ENCODE data around the gene GABRP.
"Not testable (repeated sequence)": the region's sequence is repeated elsewhere in the genome, so short reads cannot be mapped to it uniquely, and the experiment has no call there.

Gene GABRP

DNA sequence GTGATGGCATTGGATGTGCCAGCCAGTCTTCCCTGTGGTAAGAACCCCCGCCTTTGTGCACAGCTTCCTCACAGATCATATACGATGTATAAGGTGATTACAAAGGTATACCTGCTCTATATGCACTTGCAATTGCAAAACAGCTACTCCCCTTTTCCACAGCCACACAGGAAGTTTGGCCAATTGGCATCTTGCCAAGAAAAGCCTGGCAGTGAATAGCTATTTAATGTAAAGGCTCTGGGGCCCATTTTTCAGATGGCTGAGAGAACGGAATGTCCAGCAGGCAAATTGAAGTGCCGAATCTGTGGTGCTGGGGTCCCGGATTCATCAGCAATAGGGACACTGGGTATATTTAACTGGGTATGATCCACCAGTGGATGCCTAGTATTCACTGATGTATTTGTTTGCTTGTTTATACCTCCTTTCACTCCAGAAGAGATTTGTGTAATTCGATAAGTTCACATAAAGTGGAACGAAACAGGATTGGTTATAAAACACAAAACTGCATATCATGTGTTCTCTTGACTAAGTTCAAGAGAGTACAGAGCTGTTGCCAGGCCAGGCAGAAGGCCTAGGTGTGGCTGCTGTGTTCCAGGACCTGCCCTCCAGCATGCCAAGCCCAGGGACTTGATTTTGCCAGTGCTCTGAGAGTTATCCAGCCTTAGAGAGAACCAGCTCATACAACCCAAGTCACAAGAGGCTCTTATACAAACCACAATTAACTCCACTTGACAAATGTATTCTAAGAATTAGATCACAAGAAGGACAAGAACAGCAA lies 27.7 kb upstream of the GABRP start:
- DNase-seq = no peak

DNA sequence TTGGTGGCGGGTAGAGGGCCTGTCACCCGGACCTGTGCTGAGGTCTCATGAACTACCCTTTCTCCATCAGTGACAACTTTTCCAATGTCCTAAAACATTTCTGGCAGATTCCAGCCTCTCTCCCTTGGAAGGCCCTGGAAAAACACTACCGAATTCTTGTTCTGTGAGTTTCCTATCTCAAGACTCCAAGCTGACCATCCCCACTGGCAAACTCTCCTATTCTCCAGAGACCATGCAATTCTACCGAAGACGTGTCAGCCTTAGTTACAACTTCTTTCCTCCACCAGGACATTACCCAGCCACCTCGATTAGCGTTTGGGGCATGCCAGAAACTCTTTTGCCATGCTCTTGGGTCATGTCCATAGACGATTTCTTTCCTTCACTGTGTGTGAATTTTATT lies 26.8 kb upstream of the GABRP start:
- no peak for DNase-seq

DNA sequence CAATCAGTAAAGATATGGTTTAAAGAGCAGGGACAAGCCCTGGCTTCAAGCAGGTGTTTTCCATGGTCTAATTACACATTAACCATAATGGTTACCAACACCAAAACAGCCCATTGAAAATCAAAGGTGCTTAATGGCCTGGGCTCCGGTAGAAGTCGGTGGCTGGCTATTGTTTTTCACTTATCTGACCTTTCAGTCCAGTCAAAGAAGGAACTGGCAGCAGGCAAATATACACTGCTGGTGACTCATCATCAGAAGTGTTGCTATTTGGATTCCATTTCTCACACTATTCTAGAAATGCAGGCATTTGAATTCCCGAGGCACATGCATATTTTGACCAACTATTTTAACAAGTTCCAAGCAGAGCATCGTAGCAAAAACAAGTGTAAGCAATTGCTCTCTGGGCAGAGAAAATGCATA lies 26.3 kb upstream of the GABRP start:
- DNase-seq = no peak

DNA sequence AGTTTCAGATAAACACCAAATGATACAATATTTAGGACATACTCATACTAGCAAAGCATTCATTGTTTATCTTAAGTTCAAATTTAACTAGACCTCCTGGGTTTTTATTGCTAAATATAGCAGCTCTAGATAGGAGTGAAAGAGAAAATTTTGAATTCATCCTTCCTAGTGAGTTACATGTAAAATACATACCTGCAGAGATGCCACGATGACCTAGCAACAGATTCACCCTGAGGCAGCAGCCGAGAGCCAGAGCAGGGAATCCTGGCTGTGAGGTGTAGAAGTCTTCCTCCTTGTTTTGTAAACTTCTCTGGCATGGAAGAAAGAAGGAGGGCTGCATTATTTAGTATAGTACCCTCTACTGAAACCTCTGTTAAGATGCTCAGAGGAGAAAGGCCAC lies 25.9 kb upstream of the GABRP start:
- DNase-seq = no peak

DNA sequence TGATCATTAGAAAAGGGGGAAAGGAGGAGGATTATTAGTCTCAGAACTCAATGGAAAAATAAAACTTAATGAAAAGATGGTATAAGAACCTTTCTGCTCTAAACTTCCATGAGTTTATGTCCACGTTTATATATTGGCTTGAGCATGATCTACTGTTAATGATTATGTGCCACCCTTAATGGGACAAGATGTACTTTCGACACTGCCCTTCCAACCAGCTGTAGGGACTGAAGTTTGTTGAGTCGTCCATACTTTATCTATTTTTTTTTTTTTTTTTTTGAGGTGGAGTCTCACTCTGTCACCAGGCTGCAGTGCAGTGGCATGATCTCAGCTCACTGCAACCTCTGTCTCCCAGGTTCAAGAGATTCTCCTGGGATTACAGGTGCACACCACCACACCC lies 25.0 kb upstream of the GABRP start:
- no peak for DNase-seq

DNA sequence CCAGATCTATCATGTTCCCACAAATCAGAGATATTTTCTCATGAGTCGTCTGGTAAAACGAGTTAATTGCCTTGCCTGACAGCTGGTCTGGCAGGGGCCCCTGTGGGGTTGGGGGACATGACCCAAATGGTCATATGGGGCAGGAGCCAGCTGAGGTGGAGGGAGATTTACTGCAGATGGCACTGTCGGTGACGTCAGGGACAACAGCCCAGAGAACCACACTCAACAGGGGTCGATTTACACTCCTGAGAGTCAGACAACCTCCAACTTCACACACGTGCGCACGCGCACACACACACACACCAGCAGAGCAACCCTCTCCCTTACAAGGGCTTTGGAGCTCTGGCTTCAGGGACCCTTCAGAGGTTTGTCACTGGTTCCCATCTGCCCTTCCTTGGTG lies 23.4 kb upstream of the GABRP start:
- DNase-seq = no peak

DNA sequence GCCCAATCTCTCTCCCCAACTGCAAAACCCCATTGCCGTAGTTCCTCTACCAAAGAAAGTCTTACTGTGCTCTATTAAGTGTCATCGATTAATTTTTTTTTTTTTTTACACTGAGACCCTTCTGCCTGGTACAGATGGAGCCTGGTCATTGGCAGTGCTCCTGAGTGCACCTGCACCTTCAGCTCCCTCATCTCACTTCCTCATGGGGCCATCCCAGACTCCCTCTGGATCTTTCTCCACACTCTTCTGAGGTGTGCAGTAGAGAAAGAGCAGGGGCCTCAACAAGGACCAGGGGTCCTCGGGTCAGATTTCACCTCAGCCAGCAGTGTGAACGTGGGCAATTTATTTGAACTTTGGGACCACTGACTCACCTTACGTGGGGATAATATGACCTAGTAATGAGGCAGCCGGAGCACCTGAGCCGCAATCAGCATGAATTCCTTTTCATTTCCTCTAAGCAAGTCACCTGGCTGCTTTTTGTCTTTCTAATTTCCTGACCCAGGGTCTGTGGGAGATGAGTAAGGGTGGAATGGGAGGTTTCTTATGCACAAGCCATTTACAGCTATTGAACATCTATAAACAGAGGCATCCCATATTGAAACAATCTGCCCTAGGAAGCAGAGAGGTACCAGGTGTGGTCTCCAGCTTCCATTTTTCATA lies 22.3 kb upstream of the GABRP start:
- DNase-seq = no peak

DNA sequence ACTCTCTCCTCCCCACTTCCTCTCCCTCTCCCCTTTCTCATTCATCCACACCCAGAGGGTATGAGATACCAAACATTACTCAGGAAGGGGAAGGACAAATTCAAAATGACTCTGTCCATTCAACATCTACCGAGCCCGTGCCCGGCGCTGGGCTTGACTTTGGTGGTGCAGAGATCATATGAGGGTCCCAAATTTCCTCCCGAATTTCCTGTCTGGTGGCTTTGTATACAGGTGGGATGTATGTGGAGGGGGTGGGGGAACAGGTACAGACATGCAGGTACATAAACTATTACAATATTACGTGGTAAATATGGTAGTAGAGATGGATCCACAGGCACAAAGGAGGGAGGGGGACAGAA lies 21.8 kb upstream of the GABRP start:
- no peak for DNase-seq

DNA sequence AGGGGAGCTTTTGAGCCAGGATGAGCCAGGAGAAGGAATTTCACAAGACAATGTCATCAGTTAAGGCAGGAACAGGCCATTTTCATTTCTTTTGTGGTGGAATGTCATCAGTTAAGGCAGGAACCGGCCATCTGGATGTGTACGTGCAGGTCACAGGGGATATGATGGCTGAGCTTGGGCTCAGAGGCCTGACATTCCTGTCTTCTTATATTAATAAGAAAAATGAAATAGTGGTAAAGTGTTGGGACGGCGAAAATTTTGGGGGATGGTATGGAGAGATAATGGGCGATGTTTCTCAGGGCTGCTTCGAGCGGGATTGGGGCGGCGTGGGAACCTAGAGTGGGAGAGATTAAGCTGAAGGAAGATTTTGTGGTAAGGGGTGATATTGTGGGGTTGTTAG lies 21.2 kb upstream of the GABRP start:
- not testable (repeated sequence) for DNase-seq

DNA sequence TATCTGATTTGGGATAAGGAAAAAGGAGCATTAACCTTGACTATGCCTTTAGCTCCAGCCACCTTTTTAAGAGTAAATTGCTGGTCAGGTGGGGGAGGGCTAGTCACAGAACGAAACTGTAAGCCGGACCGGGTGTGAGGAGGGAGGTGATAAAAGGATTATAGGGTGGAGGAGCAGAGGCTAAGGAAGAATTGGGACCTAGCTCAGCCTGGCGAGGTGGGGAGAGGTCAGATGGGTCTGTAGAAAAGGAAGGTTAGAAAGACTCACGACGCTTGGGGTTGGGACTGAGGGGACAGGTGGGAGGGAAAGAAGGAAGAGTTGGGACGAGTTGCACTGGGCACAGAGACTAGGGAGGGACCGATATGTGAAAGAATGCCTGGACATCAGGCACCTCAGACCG lies 17.7 kb upstream of the GABRP start:
- not testable (repeated sequence) for DNase-seq

DNA sequence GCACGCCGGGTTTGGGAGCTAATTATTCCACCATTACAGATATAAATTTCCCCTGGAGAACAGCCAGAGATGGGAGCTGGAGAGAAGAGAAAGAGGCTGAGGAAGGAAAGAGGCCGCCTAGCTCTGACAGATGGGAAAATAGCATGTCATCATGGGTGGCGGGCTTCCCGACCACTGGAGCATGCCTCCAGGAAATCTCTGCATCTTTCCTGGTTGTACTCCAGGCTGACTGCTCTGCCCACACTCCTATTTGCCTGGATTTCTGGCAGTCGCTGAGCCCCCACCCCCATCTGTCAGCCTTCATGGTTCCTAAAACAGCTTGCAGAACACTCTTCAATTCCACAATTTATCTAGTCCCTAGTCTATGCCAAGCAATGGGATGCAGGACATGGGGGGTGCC lies 14.3 kb upstream of the GABRP start:
- no peak for DNase-seq

DNA sequence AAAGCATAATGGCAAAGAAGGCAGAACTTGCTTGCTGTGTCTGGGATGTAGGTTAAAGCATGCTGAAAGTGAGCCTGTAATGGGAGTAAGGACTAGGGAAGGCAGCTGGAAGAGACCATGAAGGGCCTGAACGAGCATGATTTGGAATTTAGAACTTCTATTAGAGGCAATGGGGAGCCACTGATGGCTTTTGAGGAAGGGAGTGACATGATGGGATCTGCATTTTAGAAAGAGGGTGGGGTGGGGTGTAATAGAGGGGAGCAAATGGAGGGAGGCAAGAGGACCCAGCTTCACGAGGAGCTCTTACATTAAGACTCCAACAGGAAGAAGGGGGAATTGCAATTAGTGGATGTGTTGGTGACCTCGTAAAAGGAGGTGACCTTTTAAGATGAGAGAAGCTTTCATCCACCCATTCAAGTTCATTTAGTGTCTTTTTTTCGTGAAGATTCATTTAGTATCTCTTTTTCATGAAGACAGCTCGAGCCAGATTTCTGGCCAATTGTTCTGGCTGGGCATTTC lies 13.6 kb upstream of the GABRP start:
- no peak for DNase-seq

DNA sequence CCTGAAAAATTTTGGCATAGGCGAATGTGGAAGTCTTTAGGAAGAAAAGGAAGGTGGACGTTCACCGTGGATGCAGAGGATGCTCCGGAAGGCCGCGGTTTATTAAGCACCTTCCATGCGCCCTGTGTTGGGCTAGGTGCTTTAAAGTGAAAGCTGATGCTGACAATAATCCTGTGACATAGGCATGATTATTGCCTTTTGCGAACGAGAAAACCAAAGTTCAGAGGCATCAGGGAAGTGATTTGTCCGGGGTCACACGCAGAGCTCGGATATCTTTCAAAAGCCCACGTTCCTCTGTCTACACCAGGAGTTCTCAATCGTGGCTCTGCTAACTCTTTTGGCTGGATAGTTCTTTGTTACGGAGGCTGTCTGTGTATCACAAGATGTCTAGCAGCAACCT lies 12.0 kb upstream of the GABRP start:
- no peak for DNase-seq

DNA sequence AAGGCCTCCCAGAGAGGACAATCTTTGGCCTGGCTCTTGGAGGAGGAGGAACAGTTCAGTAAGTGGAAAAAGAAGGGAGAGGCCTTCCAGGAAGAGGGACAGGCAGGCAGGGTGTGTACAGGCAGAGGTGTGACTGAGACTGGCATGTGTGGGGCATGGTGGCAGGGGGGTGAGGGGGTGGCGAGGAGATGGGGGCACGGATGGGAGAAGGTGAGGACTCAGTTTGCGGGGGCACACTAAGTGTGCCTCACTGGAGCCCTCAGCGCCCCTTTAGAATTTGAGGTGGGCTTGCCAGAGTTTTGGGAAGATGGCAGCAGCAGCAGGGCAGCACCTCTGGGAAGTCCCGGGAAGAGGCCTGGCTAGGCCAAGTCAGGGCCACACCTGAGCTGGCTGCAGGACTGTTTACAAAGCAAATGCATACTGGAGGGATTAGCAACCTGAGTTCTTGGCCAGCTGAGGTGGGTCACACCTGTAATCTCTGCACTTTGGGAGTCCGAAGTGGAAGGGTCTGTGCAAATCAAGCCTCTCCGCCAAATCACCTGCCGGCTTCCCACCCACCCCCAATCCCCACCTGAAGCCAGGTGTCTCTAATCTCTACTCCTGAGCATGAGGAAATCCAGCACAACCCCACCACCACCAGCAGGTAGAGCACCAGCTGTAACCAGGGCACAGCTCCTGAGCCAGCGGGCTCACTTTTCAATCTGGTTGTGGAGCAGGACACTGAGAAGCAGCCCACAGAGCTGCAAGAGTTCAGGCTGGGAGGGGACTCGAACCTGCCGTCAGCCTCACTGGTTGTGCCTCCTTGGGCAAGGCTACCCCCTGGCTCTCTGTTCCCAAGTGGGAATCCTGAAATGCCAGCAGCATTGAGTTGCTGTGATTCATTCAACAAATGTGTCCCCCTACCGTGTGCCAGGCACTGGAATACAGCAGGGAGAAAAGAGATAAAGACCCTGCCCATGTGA lies 10.2 kb upstream of the GABRP start:
- no peak for DNase-seq

DNA sequence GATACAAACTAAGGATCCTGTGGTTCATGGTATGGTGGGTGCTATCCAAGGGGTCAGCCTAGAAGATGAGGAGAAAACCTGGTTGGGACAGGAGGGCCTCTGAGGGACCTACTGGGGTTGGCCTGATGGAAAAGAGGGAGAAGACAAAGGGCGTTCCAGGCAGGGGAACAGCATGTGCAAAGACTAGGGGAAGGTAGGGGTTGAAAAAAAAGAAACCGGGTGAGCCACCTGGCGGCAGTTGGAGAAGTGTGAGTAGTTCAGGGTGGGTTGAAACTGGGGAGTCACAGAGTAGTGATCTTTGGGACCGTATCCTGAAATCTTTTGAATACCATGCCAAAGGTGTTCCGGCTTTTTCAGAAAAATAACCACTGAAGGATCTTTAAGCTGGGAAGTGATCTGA lies 8.7 kb upstream of the GABRP start:
- DNase-seq = no peak

DNA sequence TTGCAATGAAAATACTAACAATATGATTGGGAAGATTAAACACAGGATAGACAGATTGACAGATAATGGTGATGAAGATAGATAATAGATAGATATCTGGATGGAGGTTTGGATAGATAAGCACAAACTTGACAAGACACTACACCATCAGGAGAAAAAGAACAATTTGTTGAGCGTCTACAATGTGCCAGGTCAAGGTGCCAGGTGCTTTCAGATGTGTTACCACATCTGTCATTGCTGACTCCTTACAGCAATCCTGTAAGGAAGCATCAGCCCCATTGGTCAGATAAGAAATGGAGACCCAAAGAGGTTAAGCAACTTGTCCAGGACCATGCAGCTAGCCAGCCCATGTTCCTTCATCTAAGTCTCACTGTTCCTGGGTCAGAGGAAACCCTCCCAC lies 1.6 kb upstream of the GABRP start:
- DNase-seq = no peak

DNA sequence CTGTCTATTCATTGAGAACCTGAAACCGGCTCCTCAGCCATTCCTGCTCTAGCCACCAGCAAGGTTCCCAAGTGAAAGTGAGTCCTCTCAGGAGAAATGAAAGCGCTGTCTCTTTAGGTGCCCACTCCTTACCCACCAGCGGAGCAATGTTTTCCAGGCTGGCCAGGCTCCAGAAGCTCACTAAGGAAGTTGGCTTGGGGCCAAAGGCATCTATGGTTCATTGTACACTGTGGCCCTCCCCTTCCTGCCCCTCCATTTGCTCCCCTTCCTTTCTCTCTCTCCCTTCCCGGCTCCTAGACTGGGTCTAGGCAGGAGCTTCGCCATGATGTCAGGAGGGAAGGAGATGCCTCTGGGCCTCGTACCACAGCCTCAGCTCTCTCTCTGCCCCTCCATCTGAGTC lies 1.1 kb upstream of the GABRP start:
- DNase-seq = no peak

DNA sequence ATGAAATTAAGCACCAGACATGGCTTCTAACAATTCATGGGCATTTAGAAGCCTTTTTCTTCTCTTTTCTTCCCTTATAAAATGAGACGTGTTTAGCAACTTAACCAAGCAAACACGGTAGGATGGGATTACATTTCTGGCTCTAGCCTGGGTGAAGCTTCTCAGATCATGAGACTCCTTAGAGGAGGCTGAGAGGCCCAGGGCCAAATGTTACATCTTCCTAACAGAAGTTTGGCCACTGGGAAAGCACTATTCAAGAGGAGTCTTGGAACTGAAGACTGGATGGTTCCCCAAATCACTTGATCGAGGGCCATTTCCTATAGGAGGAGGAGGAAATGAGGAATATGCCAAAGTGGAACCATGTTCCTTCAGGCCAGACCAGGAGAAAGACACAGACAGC lies 1.9 kb downstream of the GABRP start:
- no peak for DNase-seq

DNA sequence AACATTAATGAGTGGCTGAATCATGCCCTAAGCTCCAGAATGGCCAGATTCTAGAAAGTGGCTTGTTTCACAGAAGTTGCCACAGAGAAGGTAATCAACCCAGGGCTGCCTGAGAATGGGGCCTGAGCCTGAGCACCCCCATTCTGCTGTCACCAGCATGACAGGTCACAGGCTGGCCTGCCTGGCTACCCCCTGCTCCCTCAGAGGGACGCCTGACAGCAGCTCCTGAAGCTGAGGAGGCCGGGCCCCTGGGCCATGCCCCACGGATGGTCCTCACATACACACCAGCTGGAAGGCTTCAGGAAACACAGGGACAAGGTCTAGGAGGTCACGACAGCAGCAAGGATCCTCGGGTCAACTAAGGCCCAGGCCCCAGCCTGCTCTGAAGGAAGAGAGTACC lies 3.7 kb downstream of the GABRP start:
- no peak for DNase-seq

DNA sequence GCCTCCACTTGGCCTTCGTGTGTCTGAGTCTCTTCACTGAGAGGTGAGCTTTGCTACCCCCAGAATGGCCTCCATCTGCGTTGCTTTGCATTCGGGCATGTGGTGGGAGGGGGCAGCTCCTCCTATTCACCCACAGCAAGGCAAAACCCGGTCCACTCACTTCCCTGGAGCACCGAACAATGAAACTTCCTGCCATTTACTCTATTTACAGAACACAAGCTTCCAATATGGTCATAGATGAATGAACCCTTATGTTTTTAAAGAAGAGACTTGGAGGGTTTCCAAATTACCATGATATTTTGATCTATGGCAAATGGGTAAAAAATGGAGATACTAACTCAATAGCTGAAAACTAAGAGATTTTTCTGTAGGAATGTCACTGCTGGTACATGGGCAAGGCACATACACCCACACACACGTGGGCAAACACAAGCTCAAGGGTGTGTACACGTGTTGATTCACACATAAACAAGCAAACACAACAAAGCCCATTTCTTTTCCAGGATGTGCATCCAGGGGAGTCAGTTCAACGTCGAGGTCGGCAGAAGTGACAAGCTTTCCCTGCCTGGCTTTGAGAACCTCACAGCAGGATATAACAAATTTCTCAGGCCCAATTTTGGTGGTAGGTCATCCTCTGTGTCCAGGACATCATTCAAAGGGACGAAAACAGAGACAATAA lies 5.2 kb downstream of the GABRP start:
- DNase-seq = no peak

DNA sequence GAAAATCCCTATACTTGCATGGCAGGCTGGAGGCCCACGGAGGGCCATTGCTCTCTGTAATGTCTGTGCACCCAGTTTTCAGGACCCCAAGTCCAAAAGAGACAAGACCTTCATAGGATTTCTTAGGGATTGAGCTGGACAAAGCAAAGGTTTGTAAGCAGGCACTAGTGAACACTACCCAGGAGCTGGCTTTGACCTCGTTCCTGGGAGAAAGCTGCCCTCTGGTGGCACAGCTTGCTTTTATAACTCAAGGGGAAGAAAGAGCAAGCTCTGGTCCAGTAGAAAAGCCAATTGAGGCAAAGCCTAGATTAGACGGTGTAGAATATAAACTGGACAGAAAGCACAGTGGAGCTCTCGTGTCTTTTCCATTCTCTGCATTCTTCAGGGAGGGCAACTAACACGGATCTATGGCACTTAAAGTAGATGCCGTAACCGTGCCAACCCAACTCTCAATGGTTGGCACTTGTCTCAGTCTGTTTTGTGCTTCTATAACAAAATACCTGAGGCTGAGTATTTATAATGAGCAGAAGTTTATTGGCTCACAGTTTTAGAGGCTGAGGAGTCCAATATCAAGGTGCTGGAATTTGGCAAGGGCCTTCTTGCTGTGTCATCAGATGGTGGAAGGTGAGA lies 7.9 kb downstream of the GABRP start:
- DNase-seq = no peak

DNA sequence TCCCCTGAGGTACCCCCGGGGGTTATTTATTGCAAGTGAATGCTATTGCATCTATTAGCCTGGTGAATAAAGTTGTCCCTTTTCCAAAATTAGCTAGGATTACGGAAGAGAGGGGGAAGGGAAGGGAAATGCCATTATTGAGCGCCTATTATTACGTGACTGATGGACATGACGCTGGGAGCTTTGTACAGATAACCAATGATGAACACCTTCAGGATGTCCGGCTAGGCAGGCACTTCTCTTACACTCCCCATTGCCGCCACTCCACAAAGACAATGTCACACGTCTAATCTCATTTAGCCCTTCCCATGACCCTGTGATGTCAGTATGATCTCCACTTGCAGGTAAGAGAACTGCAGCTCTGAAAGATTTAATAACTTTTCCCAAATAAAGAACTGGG lies 9.4 kb downstream of the GABRP start:
- DNase-seq = no peak

DNA sequence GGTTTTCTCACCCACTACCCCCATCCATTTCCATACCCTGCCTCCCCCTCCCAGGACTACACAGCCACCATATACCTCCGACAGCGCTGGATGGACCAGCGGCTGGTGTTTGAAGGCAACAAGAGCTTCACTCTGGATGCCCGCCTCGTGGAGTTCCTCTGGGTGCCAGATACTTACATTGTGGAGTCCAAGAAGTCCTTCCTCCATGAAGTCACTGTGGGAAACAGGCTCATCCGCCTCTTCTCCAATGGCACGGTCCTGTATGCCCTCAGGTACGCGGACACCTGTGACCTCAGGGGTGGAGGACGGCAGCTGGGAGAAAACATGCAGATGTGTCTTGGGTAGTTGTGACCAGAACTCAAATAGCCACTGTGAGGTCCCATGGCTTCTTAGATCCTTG lies 11.6 kb downstream of the GABRP start:
- DNase-seq = no peak

Measured in activated gamma-delta T cell treated with Interleukin-2 at 50 U/mL for 16 hours (primary cell).